ENCODE measurements around the gene UXS1.

Gene UXS1

DNA sequence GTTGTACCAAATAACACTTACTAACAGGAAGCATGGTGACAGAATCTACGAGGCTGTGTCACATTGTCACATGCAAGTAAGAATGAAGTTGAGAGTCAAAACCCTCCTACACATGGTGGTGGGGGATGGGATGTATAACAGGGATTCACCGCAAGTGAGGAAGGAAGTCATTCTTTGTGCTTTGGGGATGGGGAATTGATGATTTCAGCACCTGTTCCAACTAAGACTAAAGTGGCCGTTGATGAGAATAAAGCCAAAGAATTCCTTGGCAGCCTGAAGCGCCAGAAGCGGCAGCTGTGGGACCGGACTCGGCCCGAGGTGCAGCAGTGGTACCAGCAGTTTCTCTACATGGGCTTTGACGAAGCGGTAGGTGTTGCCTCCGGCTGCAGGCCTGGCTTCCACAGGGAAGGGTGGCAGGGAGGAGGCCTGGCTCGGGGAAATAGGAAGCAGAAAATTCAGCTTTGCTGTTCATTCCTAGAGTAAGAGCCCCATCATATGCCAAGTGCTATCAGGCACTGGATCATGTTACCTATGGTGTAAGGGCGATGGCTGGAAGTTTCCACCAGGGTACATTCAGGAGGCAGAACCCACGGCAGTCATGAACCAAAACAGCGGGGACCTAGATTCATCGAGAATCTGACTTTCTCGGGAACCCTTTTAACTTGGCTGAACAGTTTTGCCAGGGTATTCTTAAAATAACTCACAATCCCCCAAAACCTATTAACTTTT lies 120.3 kb downstream of the UXS1 start:
- no peak for DNase-seq (ENCODE audit: low read depth)
- H3K4me3 ChIP-seq (replicated peaks; ENCODE audit: low read depth, low read length): no peak overlapping the region
- TF ChIP-seq, protein P1, sequence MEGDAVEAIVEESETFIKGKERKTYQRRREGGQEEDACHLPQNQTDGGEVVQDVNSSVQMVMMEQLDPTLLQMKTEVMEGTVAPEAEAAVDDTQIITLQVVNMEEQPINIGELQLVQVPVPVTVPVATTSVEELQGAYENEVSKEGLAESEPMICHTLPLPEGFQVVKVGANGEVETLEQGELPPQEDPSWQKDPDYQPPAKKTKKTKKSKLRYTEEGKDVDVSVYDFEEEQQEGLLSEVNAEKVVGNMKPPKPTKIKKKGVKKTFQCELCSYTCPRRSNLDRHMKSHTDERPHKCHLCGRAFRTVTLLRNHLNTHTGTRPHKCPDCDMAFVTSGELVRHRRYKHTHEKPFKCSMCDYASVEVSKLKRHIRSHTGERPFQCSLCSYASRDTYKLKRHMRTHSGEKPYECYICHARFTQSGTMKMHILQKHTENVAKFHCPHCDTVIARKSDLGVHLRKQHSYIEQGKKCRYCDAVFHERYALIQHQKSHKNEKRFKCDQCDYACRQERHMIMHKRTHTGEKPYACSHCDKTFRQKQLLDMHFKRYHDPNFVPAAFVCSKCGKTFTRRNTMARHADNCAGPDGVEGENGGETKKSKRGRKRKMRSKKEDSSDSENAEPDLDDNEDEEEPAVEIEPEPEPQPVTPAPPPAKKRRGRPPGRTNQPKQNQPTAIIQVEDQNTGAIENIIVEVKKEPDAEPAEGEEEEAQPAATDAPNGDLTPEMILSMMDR (IDR thresholded peaks at IDR 0.05; ENCODE audit: low read length, missing control alignments): no peak

DNA sequence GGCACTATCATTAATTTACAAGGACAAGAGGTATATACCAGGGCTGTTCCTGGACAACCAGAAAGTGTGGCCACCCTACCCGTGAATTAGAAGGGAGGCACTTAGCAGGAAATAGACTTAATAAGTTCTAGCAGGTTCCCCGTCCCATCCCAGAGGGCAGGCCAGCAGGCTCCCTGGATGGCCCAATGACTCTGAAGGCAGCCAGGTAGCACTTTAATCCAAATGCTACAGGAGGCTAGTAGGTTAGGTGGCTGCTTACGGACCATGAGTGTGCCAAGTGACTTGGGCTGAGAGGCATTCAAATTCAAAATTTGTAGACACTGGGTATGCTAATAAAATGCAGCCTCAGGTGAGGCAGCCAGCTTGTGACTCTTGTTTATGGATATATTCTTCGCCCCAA lies 123.9 kb downstream of the UXS1 start:
- TF ChIP-seq, protein P1 (IDR thresholded peaks at IDR 0.05; ENCODE audit: low read length, missing control alignments): no peak
- no peak overlapping the region for H3K4me3 ChIP-seq (replicated peaks; ENCODE audit: low read depth, low read length)
- DNase-seq (ENCODE audit: low read depth): no peak

DNA sequence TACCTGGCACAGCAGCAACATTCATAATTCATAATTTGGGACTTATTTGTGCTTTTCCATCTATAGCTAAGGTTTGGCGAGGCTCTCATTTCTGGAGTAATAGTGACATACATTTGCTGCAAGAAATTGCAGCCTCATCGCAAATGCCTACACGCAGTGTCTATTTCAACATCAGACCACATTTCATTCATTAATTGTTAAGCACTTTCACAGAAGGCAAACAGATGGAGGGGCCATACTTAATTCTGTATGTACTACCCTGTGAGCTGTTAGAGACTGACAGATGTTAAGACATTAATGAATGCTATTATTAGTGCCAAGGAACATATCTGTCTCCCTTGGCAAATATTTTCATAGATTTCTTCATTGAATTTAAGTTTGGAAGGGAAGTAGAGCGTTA lies 125.7 kb downstream of the UXS1 start:
- DNase-seq (ENCODE audit: low read depth): no peak
- no peak overlapping the region for H3K4me3 ChIP-seq (replicated peaks; ENCODE audit: low read depth, low read length)
- TF ChIP-seq, protein P1 (IDR thresholded peaks at IDR 0.05; ENCODE audit: low read length, missing control alignments): no peak

DNA sequence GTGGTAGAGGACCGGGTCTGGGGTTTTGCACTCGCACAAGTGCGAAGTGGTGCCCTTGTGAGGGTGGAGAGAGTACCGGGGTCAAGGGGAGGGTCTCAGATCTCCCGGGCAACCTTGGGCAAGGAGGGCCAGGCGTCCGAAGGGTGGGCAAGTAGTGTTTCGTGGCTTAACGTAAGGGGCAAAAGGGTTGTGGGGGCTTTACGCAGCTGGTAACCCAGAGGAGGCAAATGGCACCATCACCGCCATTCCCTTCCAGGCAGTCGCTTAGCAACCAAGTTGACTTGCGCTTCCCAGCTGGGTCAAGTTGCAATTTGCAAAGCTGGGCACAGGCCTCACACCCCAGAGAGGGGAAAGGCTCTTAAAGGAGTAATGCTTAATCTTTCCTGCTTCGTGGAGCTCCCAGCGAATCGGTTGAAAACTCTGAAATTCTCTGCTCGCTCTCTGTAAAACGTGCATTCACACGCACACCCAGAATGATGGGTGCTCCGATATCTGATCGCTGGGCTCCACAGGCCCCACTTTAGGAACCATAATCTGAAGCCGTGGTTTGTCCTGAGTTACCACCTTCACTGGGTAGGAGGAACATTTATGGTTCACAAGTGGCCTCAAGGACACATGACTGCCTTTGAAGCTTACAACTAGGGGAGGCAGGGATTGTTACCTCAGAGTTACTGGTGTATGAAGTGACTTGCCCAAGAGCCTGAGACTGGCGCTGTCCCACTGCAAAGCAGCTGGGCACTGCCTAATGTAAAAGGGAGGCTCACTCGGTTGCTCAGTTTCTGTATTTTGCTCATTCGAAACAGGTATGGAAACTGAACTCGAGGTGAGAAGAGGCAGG lies 127.9 kb downstream of the UXS1 start:
- DNase-seq (ENCODE audit: low read depth): no peak
- no peak overlapping the region for H3K4me3 ChIP-seq (replicated peaks; ENCODE audit: low read depth, low read length)
- TF ChIP-seq, protein P1 (IDR thresholded peaks at IDR 0.05; ENCODE audit: low read length, missing control alignments): no peak

DNA sequence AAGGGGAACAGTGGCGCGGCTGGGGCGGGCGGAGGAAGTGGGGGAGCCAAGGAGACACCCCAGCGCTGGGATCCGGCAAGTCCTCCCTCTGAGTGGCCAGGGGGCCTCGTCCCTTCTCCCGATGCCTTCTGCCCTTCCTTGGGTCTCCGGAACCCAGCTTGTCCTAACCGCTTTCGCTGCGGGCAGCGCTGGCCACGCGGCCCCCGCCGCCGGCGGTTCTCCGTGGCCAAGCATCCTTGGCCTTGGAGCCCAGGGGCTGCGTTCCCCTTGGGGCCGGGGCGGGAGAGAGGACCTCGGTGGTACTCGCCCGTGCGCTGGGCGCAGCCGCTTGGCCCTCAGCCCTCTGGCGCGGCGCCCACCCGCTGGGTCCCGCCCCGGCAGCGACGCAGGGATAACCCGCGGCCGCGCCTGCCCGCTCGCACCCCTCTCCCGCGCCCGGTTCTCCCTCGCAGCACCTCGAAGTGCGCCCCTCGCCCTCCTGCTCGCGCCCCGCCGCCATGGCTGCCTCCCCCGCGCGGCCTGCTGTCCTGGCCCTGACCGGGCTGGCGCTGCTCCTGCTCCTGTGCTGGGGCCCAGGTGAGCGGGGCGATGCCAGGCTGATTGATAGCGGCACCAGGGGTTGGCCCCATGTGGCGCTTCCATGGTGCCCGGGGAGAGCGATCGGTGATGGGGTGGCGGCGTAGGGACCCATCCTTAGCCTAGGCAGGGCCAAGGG lies 128.7 kb downstream of the UXS1 start:
- DNase-seq (ENCODE audit: low read depth): no peak
- TF ChIP-seq, protein P1 (IDR thresholded peaks at IDR 0.05; ENCODE audit: low read length, missing control alignments): no peak
- no peak overlapping the region for H3K4me3 ChIP-seq (replicated peaks; ENCODE audit: low read depth, low read length)

DNA sequence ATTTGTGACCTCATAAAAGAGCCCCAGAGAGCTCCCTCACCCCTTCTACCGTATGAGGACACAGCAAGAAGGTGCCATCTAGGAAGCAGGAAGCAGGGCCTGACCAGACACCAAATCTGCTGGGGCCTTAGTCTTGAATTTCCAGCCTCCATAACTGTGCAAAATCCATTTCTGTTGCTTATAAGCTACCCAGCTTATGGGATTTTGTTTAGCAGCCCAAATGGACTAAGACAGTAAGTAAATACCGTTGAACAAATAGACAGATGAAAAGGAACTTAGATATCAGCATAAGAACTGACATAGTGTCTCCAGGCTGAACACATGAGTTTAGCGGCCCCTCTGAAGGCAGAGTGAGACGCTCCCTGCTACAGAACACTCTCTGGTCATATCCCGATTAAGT lies 130.9 kb downstream of the UXS1 start:
- TF ChIP-seq, protein P1 (IDR thresholded peaks at IDR 0.05; ENCODE audit: low read length, missing control alignments): no peak
- DNase-seq (ENCODE audit: low read depth): no peak

More for the DNA sequence above, 130.9 kb downstream of the UXS1 start:
- H3K4me3 ChIP-seq (replicated peaks; ENCODE audit: low read depth, low read length): no peak overlapping the region
